Karpas-422 (cell line): ENCODE data around the gene PKN1. TPM values are rescaled to one million over a fixed set of nuclear protein-coding genes. Genes with fewer than 3 reads are reported as not detected.

Source experiments
- DNase-seq: peaks from one replicate; pipeline ENCODE4 v3.0.0-alpha.2; 2015
- H2AFZ ChIP-seq: fragments of 200-600 bp; sonication (generic); 2 replicates; pipeline ENCODE4 v1.6.1; 2014; ENCODE audit warnings: antibody characterized with exemption, low read length, mixed read lengths
- H3K27ac ChIP-seq: fragments of 200-600 bp; sonication (generic); 2 replicates; pipeline ENCODE4 v1.5.1; 2014; ENCODE audit warnings: mild to moderate bottlenecking, low read length, moderate library complexity
- H3K27me3 ChIP-seq: fragments of 200-600 bp; sonication (generic); 2 replicates; pipeline ENCODE4 v1.6.1; 2014; ENCODE audit warnings: low read length, mixed read lengths
- H3K36me3 ChIP-seq: fragments of 200-600 bp; sonication (generic); 2 replicates; pipeline ENCODE4 v1.6.1; 2014; ENCODE audit warnings: low read length, mixed read lengths; ENCODE audit not compliant: insufficient read depth
- H3K4me1 ChIP-seq: fragments of 200-600 bp; sonication (generic); 2 replicates; pipeline ENCODE4 v1.6.1; 2014; ENCODE audit warnings: mild to moderate bottlenecking, low read length, mixed read lengths
- H3K4me2 ChIP-seq: fragments of 200-600 bp; sonication (generic); 2 replicates; pipeline ENCODE4 v1.6.1; 2014; ENCODE audit warnings: low read length, low read depth, mild to moderate bottlenecking; ENCODE audit not compliant: poor library complexity, severe bottlenecking
- H3K4me3 ChIP-seq: fragments of 200-600 bp; sonication (generic); 2 replicates; pipeline ENCODE4 v1.5.1; 2014; ENCODE audit warnings: mild to moderate bottlenecking, antibody characterized with exemption, low read length, mixed read lengths
- H3K79me2 ChIP-seq: fragments of 200-600 bp; sonication (generic); 2 replicates; pipeline ENCODE4 v1.6.1; 2014; ENCODE audit warnings: mild to moderate bottlenecking, low read length, mixed read lengths
- H3K9ac ChIP-seq: fragments of 200-600 bp; sonication (generic); 2 replicates; pipeline ENCODE4 v1.6.0; 2014; ENCODE audit warnings: low read length
- H3K9me2 ChIP-seq: fragments of 200-600 bp; sonication (generic), shearing (Covaris generic); replicated peaks from 2 replicates; pipeline ENCODE4 v1.6.0; 2014; ENCODE audit warnings: mild to moderate bottlenecking, low read length, moderate library complexity; ENCODE audit not compliant: insufficient read depth
- H3K9me3 ChIP-seq: fragments of 300-700, 200-600 bp; sonication (generic); 2 replicates; pipeline ENCODE4 v1.6.1; 2014; ENCODE audit warnings: low read length, mixed read lengths
- H4K20me1 ChIP-seq: fragments of 200-600 bp; sonication (generic); 2 replicates; pipeline ENCODE4 v1.6.1; 2014; ENCODE audit warnings: mild to moderate bottlenecking, antibody characterized with exemption, low read length, low read depth; ENCODE audit not compliant: insufficient read depth
- small RNA-seq: library from RNA; depleted of rRNA; stranded (forward); fragments of <200 nt; gene quantifications from one replicate; pipeline ENCODE3, GENCODE V24; 2014
- total RNA-seq: library from RNA; depleted of rRNA; stranded (reverse); fragments of >200 nt; shearing (Covaris generic); gene quantifications from 2 replicates; pipeline ENCODE4 v1.2.3, GENCODE V29; 2014; ENCODE audit warnings: low replicate concordance; rRNA removed

Gene PKN1
- total RNA-seq, 1 experiment from 2014 or later: 66.3 TPM

DNA sequence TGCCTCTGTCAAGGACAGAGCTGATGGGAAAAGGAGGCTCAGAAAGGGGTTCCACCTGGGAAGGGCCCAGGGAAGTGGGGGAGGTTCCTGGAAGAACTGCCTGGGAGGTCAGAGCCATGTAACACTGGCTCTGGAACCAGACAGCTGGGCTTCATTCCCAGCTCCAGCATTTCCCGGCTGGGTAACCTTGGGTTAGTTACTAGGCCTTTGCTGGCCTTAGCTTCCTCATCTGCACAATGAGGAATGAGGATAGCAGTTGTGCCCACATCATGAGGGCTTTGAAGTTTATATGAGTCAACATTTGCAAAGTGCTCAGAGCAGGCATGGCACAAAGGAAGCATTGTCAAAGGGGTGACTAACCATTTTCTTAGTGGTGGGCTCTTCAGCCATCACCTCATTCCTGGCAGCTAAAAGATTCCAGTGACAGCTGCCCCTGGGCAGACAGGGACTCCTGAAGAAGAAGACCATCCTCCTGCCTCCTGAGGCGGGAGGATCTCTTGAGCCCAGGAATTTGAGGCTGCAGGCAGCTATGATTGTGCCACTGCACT is 86.8 kb downstream of the PKN1 start:
- H3K9me3 ChIP-seq: no peaks in the 10 kb centered on the region
- no peak overlapping the region for H3K4me3 ChIP-seq
- peaks cover 22% of the 10 kb centered on the region for H3K4me1 ChIP-seq
- H3K36me3 ChIP-seq: peaks cover 20% of the 10 kb centered on the region
- no peak for DNase-seq
- H3K27me3 ChIP-seq: no peaks in the 10 kb centered on the region
- no peaks in the 10 kb centered on the region for H3K9me2 ChIP-seq
- peaks cover 28% of the 10 kb centered on the region for H4K20me1 ChIP-seq
- H3K9ac ChIP-seq: no peak overlapping the region
- peaks cover 21% of the 10 kb centered on the region for H3K79me2 ChIP-seq
- no peak overlapping the region for H3K27ac ChIP-seq
- H3K4me2 ChIP-seq: no peak overlapping the region
- no peak overlapping the region; the same call in 1 of the 2 replicates for H2AFZ ChIP-seq

DNA sequence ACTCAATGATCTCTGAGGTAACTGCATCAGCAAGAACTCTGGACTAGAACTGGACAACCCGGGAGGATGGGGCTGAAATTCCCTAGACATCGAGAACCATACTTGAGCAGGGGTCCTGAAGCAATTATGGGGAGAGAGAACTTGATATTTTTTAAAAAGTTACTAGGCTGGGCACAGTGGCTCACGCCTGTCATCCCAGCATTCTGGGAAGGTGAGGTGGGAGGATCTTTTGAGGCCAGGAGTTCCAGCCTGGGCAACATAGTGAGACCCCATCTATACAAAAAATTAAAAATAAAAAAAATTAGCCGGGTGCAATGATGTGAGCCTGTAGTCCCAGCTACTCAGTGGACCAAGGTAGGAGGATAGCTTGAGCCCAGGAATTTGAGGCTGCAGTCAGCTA is 87.4 kb downstream of the PKN1 start:
- Histone ChIP-seq H3K27ac (no peak overlapping the region), H3K9ac (no peak overlapping the region), H3K4me1 (peaks cover 20% of the 10 kb centered on the region), H3K4me2 (no peak overlapping the region), H4K20me1 (peaks cover 22% of the 10 kb centered on the region), H3K79me2 (peaks cover 21% of the 10 kb centered on the region), H3K36me3 (peaks cover 14% of the 10 kb centered on the region), H3K27me3 (no peaks in the 10 kb centered on the region), H2AFZ (no peak overlapping the region), H3K9me2 (no peaks in the 10 kb centered on the region), H3K9me3 (no peaks in the 10 kb centered on the region), H3K4me3 (no peak overlapping the region)
- no peak for DNase-seq

Small RNAs within 50 kb of the gene (small RNA-seq; reads per million reads assigned to genes)
- not detected for gene SNRPGP15

Other genes with a start within 250 kb of the PKN1 start
- gene ADGRL1, start 227.1 kb upstream of the PKN1 start, total RNA-seq: 0.40 and 1.2 TPM in 2 replicates
- gene ADGRE5, start 51.9 kb upstream of the PKN1 start, total RNA-seq: not detected in 2 replicates
- gene DDX39A, start 14.0 kb upstream of the PKN1 start, total RNA-seq: 92.4 and 151 TPM in 2 replicates
- gene PTGER1, start 42.0 kb downstream of the PKN1 start, total RNA-seq: not detected in 2 replicates
- gene GIPC1, start 62.8 kb downstream of the PKN1 start, total RNA-seq: 1.9 and 4.6 TPM in 2 replicates
- gene DNAJB1, start 85.1 kb downstream of the PKN1 start, total RNA-seq: 39.7 and 49.0 TPM in 2 replicates
- 45.1 and 81.4 TPM in 2 replicates for gene TECR, start 96.3 kb downstream of the PKN1 start, total RNA-seq
- gene NDUFB7, start 138.8 kb downstream of the PKN1 start, total RNA-seq: 230 and 370 TPM in 2 replicates
- gene CLEC17A, start 149.8 kb downstream of the PKN1 start, total RNA-seq: 7.4 and 17.6 TPM in 2 replicates
- 0.30 TPM in 1 of 2 replicates, not detected in the other for gene ADGRE3, start 241.5 kb downstream of the PKN1 start, total RNA-seq